GM21529 (cell line): ENCODE data around the gene SDHAF1.
"Not testable (repeated sequence)": the region's sequence is repeated elsewhere in the genome, so short reads cannot be mapped to it uniquely, and the experiment has no call there.

Experiments used
- ATAC-seq: cut with Tn5 transposase; IDR thresholded peaks from one replicate; pipeline ENCODE4 v1.9.1; 2021; ENCODE audit not compliant: unreplicated experiment

Gene SDHAF1

GRCh38 chr19:36014012-36014924 is 19.3 kb downstream of the SDHAF1 start, which contains the start of gene ALKBH6:
Gene ALKBH6 (minus strand): TSS chr19:36014213. CDS start chr19:36013397, 816 bp downstream.
- peak; percentile 93 for ATAC-seq

DNA sequence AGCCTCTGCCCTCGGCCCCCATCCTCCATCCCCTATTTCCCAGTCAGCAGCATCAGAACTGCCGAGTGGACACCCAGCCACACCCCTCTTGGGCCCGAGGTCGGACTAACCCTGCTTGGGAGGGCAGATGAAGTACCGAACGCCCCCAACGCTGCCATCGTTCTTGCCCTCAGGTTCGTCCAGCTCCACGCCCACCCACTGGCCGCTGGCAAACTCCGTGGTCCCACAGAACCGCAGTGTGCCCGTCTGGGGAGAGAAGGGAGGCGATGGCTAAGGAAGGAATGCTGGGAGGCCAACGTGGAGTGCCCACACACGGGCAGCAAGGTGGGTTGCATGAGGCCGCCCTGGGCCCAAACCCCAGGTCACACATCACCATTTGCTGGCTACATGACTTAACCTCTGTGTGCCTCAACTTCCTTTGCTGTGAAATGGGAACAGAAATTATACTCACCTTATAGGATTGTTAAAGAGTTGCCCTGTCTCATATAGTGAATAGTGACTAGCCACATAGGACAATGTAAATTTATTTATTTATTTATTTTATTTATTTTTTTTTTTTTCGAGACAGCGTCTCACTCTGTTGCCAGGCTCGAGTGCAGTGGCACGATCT is 24.2 kb downstream of the SDHAF1 start:
- no peak for ATAC-seq

DNA sequence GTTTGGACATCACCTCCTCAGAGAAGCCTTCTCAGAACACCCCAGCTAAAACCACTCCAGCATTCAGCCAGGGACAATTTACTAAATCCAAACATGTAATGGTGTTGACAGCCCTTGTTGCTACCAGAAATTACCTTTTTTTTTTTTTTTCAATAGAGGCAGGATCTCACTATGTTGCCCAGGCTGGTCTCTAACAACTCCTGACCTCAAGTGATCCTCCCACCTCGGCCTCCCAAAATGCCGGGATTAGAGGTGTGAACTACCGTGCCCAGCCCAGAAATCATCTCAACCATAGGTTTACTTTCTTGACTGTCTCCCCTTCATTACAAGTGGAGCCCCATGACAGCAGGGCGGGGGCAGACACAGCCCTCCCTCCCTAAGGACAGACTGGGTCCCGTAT is 28.4 kb downstream of the SDHAF1 start:
- ATAC-seq: no peak

- ATAC-seq: no peak
Measured at GRCh38 chr19:36025541-36025940, 30.6 kb downstream of the SDHAF1 start.

DNA sequence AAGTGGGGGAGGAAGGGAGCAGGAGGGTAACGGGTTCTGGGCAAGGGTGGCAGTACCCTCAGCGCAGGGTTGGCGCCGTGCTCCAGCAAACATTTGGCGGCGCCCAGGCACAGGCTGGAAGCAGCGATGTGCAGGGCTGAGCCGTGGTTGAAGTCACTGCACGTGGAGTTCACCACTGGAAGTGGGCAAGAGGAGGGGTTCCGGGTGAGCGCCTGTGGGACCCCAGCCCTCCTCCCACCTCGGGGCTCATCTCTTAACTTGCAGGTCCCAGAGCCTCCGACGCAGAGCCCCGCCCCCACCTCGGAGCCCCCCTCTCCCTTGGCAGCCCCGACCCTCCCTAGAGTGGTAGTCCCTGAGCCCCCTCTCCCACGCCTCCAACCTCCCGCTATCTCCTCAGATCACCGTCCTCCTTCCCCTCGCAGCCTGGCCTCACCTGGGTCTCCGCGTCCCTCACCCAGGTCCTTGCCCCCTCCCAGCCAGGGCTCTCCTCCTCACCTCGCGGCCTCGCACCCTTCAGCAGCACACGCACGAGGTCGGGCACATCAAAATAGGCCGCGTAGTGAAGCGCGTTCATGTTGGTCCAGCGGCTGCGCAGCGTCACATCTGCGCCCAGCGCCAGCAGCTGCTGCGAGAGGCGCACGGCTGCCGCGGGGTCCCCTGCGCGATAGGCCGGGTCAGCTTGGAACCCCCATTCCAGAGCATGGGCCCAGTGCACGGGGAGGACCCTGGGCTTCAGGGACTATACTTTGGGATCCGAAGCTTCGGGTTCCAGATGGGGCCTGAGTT is 31.3 kb downstream of the SDHAF1 start:
- no peak for ATAC-seq

- ATAC-seq: no peak
Measured at GRCh38 chr19:36027696-36028095, 32.7 kb downstream of the SDHAF1 start.

DNA sequence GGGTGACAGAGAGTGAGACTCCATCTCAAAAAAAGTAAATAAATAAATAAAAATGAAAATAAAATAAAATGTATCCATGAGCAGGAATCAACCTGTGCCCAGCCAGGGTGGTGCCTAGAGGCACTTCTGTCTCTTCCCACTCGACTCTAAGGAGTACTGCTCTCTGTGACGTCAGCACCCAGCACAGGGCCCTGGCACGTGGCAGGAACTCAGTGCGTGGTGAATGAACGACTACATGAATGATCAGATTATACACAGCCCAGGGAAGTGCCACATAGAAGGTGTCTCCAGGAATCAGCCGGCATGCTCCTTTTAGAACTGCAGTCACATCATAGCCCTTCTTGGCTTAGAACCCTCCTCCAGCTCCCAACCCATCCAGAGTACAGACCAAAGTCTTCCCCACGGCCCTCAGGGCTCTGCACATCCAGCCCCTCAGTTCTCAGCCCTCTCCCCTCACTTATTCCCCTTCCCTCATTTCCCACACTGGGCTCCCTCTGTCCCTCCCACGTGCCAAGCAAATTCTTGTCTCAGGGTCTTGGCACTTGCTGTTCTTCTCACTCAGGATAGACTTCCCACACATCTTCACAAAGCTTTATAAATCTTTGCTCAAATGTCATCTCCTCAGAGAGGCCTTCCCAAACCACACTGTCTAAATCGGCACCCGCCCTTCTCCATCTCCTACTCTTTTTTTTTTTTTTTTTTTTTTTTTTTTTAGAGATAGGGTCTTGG is 33.5 kb downstream of the SDHAF1 start:
- ATAC-seq: no peak

GRCh38 chr19:36030264-36031148 is 35.5 kb downstream of the SDHAF1 start:
- ATAC-seq: no peak

GRCh38 chr19:36031308-36031707 is 36.3 kb downstream of the SDHAF1 start:
- no peak for ATAC-seq

DNA sequence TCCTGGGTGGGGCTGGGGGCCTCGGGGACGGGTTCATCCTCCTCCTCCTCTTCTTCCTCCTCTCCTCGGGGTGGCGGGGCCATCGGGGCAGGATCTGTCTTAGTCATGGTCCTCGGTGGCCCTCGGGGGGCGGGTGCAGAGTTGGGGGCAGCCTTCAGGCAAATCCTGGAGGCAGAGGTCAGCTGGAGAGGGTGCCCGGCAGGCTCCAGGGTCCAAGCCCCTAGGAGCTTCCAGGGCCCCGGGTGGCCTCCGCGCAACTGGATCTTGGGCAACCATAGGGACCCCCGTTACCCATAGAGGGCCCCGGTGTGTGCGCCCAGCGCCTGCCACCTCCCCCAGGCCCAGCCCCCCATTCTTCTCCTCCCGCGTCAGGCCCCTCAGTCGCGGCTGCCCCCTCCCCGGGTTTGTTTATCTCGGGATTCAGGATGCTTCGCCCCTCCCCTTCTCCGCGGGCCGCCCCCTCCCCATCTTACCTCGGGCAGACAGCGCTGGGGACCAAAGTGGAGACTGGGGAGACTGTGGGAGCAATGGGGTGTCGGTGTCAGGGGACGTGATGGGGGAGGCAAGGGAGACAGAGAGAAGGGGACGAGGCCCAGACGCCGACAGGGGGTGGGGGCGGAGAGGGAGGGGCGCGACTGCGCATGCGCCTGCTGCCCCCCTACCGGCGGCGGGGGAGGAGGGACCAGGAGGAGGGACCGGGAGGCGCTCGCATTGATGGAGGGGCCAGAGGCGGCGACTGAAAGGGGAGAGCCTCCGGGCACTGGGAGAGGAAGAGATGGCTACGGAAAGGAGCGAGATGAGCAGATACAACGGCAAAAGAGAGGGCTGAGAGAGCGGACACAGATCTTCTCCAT is 37.5 kb downstream of the SDHAF1 start, which contains the start of gene CLIP3:
TSS of gene CLIP3 (minus strand) at position 623 of the 854 bp plus-strand sequence. CDS start at position 107, 516 bp downstream.
- ATAC-seq: no peak

- ATAC-seq: no peak
Measured at GRCh38 chr19:36040495-36040894, 45.5 kb downstream of the SDHAF1 start.

GRCh38 chr19:36041092-36041491 is 46.1 kb downstream of the SDHAF1 start:
- not testable (repeated sequence) for ATAC-seq

DNA sequence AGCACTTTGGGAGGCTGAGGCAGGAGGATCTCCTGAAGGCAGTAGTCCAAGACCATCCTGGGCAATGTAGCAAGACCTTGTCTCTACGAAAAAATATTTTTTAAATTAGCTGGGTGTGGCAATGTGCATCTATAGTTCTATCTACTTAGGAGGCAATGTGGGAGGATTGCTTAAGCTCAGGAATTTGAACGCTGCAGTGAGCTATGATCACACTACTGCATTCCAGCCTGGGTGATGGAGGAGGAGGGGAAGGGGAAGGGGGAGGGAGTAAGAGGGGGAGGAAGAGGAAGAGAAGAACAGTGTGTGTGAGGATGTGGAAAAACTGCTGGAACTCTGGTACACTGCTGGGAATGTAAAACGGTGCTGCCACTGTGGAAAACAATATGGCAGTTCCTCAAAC is 46.8 kb downstream of the SDHAF1 start:
- no peak for ATAC-seq

- ATAC-seq: no peak
Measured at GRCh38 chr19:36043952-36044351, 49.0 kb downstream of the SDHAF1 start.
